H1 (cell line): ENCODE results near the gene GINS2. TPM values are rescaled to one million over a fixed set of nuclear protein-coding genes. Genes with fewer than 3 reads are reported as not detected.

Experiments used
- GTF2F1 ChIP-seq: IDR thresholded peaks from 2 replicates; pipeline ENCODE4 v1.6.1; 2012; ENCODE audit warnings: low read depth, low read length, improper control_type of control experiment, borderline replicate concordance
- JUN ChIP-seq: IDR thresholded peaks from 2 replicates; pipeline ENCODE4 v1.6.1; 2011; ENCODE audit warnings: low read depth, mild to moderate bottlenecking, improper control_type of control experiment, low read length
- MAX ChIP-seq: IDR thresholded peaks from 2 replicates; pipeline ENCODE4 v1.6.1; 2012; ENCODE audit warnings: inconsistent platforms
- PHF8 ChIP-seq: fragments of 200-600 bp; sonication (generic); conservative IDR thresholded peaks from 2 replicates; pipeline ENCODE4 v1.7.1; 2012; ENCODE audit warnings: low read depth, mild to moderate bottlenecking, inconsistent platforms, low read length, moderate library complexity
- SUZ12 ChIP-seq: fragments of 200-600 bp; sonication (generic); IDR thresholded peaks from 2 replicates; pipeline ENCODE4 v1.6.1; 2012; ENCODE audit warnings: mild to moderate bottlenecking, inconsistent platforms, low read length, moderate library complexity, mixed read lengths
- polyA plus RNA-seq, 7 experiments: library from polyadenylated mRNA; depleted of rRNA in 3 of 7; stranded (reverse) in 5 of 7; unstranded in 2 of 7; fragments of >200 nt in 5 of 7; fragments of 200-250 nt in 2 of 7; gene quantifications; 1 replicate in 5 of 7; 2 replicates in 1 of 7; 4 replicates in 1 of 7; pipeline versions ENCODE4 v1.2.1 to v1.2.3, GENCODE V29; 2011 to 2013; ENCODE audit warnings: missing spikeins in 2 of 7, mixed read lengths in 2 of 7
- total RNA-seq: library from RNA; stranded (reverse); fragmentation: NEBNext Ultra II Directional; extraction: Animal tissue kit (Norgen Biotek cat#: 25700); gene quantifications from 2 replicates; pipeline ENCODE4 v1.2.1, GENCODE V29; 2021

Gene GINS2
- total and polyA plus RNA-seq, 2 of the 8 experiments (the other 6 are each of a cell fraction or from before 2014, with no cell fraction given): 29.4 to 59.1 TPM

- TF ChIP-seq SUZ12: no peak
- TF ChIP-seq JUN: no peak
- TF ChIP-seq PHF8: no peak
- no peak for TF ChIP-seq GTF2F1
- no peak for TF ChIP-seq MAX
- TF ChIP-seq, all 59 proteins: peak for 0
Measured at GRCh38 chr16:85683363-85683762, 5.4 kb downstream of the GINS2 start (continued).
